ENCODE measurements around the gene PDCD2L.
"Not testable (repeated sequence)": the region's sequence is repeated elsewhere in the genome, so short reads cannot be mapped to it uniquely, and the experiment has no call there.

PDCD2L gene

DNA sequence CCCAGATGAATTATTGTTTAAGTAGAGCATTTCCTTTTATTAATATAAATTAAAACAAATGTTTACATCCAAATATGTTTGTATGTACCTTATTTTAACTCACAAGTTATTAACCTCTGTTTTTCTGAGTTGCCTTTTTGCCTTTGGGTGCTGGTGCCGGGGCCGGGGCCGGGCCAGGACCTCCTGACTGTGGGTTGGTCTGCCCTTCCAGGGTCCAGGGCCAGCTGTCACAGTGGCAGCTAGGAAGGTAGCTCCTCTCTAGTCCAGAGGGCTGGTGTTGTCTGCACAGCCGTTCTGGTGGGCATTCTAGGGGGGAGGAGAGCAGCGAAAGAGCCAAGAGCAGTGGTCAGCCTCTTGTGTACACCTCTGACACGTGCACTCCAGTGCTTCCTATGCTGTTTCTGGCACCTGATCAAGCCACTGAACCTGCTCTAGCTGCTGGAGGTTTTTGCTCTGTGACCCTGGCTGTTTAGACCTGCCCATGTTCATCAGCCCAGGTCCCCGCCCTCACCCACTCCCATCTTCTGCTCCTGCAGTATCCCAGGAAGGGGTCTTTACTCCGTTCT is 22.0 kb downstream of the PDCD2L start:
- DNase-seq, result no peak

DNA sequence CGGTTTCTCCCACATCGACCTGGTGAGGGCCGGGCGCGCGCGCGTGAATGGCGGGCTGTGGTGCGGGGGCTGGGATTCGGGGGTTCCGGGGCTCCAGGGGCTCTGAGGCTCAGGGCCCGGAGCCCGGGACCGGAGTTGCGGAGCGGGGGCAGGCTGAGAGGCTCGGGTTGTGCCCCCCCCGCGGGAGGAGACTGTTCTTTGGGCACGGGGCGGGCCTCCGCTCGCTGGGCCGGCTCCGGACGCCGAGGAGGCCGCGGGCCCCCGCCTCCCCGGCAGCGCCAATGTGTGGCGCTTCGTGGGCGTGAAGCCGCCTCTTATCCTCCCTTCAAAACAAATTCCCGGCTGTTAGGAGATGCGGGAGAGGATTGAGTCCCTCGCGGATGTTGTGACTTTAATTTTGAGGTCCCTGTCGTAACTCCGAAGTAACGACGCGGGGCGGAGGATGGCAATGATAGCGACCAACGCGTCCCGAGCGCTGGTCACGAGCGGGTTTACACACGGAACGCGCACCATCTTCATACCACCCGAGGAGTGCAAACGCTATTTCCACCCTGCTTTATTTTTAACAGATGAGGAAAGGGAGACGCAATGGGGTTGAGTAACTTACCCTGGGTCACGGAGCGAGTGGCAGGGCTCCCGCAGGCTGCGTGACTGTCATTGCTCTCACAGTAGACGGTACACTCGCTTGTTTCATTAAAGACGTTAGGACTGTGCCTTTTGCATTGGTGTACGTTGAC is 24.5 kb downstream of the PDCD2L start:
- DNase-seq, result no peak

DNA sequence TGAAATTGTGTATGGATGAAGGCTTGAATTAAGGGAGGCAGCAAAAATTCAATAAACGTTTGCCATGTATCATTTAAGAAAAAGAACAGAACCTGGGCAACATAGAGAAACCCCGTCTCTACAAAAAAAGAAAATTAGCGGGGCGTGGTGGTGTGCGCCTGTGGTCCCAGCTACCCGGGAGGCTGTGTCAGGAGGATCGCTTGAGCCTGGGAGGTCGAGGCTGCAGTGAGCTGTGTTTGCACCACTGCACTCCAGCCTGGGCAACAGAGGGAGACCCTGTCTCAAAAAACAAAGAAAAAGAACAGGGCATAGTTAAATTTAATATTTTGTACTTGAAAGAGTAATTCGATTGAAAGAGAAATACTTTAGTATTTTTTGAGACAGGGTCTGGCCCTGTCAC is 25.4 kb downstream of the PDCD2L start:
- DNase-seq, result no peak

DNA sequence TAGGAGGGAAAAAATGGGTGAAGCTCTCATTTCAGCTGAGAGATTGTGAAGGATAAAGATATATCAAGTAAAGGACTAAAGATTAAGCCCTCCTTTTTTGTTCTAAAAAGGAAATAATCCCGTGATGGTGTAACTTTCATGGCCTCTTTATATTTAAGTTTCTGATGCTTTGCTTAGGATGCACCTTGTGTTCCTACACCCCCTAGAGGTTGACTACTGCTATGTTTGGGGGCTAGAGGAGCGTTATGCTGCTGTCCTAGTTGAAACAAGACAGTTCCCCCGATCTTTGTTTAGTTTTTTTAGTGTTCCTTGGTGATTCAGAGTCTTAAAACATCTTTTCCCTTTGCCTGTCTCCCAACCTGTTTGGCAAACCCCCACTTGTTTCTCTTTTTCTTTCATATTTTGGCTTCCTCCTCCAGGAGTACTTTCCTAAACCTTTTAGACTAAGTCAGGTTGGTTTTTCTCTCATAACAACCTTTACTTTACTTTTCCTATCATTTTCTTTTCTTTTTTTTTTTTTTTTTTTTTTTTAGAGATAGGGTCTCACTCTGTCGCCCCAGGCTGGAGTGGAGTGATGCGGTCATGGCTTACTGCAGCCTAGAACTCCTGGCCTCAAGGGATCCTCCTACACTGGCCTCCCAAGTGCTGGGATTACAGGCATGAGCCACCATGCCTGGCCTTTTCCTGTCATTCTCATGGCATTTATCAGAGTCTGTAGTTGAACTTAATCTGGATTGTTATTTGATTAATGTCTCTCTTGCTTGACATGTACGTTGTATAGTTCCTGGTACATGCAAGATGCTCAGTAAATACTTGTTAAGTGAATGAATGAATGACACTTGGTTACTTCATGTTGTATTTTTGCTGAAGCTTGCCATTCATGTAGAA is 26.8 kb downstream of the PDCD2L start:
- DNase-seq, result peak; percentile 11

DNA sequence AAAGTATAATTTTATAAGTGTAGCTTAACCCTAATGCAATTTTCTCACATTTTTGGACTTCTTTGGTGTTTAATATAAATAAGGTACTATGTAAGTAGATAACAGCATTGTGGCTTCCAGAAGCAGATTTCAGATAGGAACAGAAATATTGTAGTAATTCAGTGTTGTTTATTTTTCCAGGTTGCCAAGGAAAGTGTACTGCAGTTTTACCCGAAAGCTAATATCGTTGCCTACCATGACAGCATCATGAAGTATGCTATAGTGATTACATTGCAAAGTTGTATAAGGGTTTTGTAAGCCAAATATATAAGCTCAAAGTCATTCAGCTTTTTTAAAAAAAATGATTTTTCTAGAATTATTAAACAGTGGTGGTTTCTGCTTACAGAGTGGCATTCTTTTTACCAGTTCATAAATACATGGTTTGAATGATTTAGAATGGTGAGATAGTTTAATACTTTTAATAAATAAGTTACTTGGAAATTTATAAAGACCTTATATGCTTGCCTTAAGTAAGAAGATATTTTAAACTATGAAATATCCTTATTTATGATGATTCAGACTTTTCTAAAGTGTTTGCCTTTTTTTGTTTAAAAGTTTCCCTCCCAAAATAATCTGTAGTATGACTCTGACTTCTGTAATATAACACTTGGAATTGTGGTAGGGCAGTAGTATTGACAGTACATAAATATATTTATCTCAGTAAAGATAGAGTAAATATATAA is 27.6 kb downstream of the PDCD2L start:
- no peak for DNase-seq

DNA sequence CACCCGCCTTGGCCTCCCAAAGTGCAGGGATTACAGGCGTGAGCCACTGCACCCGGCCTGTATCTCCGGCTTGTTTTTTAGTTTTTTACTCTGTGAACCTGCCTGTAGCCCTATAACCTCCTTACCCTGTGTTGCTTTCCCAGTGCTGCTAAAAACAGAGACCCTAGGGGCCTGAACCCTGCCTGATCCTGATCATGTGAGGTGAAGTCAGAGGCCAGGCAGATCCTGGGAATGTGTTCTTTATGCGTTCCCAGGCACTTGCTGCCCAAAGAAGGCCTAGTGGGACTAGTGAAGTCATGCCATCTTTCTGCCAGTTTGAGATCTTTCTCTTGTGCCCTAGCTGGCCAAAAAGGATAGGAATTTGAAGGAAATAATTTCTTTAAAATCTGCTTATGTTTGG is 28.6 kb downstream of the PDCD2L start:
- no peak for DNase-seq

DNA sequence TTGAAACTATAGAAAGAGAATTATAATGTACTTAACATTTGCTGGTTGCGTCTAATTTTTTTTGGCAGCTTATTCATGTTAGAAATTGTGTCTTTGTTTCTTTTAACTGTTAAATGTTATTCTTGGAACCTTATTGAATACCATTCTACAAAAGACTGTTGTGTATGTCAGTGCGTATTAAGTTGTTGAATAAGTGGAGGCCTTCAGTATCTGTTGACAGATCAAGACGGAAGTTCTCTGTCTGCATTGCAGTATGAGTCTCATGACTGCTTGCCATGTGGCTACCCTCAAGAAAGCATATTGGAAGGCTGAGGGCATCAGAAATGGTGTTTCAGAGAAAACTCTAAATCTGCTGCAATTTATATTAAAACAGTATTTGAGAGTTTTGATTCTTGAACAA is 32.5 kb downstream of the PDCD2L start:
- no peak for DNase-seq

DNA sequence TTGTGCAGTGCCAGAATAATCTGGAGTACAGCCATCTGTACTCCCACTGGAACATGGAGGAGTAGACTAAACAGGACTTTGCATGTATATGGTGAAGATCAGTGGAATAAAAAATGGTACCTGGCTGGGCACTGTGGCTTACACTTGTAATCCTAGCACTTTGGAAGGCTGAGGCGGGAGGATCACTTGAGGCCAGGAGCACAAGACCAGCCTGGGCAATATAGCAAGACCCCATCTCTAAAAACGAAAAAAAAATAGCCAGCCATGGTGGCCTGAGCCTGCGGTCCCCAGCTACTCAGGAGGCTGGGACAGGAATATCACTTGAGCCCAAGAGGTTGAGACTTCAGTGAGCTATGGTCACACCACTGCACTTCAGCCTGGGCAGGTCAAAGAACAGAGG is 44.0 kb downstream of the PDCD2L start:
- DNase-seq, result no peak

DNA sequence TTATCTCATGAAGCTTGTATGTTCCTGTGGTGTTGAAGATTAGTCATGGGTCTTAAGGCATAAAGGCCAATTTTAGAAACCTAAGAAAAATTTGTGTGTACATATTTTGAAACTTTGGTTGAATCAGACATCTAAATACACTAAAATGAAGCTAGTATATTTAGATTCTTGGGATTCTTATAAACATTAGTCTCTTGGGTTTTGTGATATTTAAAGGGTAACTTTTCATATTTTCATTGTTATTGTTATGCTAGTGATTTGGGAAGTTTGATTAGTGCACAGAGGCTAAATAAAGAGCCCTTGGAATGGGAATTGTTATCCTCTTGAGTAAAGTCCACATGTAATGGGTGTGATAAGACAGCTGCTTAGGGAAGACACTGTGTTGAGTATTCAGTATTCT is 48.5 kb downstream of the PDCD2L start:
- DNase-seq, result no peak

DNA sequence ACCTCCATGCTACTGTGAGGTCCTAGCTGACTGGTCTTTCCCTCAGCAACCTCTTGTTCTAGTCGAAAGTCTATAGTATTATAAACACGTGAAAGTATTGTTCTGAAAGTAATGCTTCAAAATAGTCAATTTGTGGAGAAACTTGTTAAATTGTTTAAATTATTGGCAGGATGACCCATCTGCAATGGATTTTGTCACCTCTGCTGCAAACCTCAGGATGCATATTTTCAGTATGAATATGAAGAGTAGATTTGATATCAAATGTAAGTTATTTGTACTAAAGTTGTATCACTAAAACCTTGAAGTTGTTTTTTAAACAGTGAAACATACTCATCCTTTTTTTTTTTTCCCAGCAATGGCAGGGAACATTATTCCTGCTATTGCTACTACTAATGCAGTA is 49.9 kb downstream of the PDCD2L start:
- no peak for DNase-seq

DNA sequence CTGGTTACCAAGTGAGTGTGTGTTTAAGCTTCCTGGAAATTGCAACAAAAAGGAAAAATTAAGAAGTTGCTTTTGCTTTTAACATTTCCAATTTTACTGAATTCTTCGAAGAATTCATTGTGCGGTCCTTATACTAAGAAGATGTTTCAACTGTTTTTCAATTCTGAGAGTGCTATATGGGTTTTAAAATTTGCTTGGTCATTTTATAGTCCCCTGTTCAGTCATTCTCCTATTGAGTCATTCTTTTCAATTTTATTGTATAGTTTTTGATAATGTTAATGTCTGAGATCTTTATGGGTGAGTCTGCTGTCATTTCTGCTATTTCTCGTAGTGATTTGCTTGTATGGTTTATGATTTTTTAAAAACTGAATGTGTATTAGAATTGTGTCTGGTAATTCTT is 50.5 kb downstream of the PDCD2L start:
- DNase-seq, result no peak

DNA sequence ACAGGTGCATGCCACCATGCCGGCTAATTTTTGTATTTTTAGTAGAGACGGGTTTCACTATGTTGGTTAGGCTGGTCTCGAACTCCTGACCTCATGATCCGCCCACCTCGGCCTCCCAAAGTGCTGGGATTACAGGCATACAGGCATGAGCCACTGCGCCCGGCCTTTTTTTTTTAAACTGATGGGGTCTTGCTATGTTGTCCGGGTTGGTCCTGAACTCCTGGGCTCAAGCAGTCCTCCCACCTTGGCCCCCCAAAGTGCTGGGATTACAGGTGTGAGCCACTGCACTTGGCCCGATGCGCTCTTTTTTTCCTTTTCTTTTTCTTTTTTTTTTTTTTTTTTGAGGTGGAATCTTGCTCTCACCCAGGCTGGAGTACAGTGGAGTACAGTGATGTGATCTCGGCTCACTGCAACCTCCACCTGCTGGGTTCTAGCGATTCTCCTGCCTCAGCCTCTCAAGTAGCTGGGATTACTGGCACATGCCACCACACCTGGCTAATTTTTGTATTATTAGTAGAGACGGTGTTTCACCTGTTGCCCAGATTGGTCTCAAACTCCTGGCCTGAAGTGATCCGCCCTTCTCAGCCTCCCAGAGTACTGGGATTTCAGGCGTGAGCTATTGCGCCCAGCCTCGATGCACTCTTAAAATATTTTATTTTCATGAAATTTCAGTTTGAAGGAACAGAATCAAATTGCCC is 51.7 kb downstream of the PDCD2L start:
- not testable (repeated sequence) for DNase-seq

DNA sequence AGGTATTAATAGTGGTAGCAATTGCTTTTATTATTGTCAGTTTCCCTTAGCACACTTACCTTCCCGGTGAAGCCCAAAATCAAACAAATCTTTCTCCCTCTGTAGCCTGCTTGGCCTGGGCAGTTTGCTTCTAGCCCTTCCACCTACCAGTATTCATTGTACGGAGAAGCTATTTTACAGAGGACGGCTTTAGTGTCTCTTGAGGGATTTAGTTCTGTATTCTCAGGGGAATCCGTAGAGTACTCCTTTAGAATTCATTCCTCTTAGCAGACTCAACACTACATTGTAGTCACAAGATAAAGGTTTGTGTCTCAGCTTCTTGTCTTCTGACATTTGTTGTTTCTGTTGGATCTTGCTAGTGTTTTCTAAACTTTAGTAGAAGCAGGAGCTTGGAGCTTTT is 53.2 kb downstream of the PDCD2L start:
- no peak for DNase-seq

DNA sequence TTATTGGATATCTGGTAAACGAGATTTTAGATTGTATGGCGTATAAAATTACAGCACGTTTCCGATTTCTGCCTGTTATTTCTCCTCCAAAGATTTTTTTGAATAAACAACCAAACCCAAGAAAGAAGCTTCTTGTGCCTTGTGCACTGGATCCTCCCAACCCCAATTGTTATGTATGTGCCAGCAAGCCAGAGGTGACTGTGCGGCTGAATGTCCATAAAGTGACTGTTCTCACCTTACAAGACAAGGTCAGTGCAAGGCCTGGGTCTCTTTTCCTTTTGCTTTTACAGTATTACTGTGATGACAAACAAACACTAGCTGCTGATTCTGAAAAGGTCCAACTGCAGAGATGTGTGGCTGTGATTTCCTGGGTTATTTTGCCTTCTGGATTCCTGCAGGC is 54.5 kb downstream of the PDCD2L start:
- DNase-seq, result no peak

DNA sequence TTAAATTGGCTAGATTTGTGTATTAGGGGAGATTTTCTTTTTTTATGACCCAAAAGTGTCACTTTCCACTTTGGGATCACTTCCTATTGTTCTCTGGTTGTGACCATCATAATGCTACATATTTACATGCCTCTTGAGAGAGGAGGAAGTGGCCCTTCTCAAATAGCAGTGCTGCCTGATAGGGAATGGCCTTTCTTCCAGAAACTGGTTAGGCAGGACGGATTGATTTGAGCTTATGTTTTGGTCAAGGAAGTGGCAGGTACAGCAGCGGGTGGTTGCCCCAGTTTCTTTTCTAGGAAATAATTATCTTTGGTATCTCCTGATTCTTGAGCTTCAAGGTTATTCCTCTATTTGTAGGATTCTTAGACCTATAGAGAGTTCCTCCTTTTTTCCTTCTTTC is 55.4 kb downstream of the PDCD2L start:
- DNase-seq, result no peak

DNA sequence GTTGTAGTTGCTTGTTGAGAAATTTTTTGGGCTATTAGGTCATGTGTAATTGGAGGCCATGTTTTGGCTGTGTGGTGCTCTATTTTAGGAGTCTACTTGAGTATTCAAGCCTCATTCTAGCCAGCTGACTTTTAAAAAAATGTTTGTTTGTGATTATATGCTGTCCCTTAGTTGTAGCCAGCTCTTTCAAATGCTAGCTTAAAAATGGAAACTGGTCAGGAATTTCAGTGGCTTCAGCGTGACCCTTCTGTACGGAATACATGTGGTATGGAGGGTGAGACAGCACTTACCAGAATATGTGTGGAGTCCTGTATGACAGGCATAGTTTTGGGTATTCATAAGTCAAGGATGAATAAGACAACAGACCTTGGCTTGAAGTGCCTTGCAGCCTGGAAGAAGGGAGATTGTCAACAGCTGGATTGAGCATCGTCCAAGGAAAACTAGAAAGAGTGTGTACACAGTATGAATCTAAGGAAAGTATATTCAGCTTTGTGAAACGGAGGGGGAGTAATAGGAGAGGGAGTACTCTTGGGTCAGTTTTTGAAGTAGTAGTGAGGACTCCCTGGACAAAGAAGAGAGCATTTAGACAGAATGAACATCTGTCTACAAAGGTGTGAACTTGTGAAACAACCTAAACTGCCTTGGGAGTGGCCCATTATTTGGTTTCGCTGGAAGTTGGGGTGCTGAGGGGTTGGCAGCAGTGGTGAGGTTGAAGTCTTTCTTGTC is 57.3 kb downstream of the PDCD2L start:
- no peak for DNase-seq

DNA sequence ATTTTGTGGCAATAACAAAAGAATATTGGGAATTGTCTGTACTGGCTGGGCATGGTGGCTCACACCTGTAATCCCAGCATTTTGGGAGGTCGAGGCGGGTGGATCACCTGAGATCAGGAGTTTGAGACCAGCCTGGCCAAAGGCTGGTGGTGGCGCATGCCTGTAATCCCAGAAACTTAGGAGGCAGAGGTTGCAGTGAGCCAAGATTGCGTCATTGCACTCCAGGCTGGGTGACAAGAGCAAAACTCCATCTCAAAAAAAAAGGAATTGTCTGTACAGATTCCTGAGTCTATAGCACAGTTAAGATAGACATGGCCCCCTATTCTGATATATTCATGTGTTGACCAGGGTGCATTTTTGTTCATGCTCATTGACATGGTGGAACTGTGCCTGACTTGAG is 60.6 kb downstream of the PDCD2L start:
- DNase-seq, result not testable (repeated sequence)

DNA sequence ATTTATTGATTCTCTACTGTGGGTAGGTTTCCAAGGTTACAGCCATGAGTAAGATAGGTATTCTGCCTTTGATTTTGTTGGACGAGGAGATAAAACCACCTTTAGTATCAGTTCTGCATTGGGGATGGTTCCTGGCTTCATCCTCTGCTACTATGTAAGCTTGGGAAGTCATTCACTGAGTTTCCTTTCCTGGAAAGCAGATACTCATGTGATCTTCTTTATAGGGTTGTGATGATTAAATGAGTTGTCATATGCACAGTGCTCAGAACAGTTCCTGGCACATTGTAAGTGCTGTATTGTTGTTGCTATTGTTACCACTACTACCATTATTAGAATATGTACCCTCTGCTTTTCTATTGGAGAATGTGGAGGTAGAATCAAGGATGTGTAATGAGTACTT is 64.2 kb downstream of the PDCD2L start:
- no peak for DNase-seq

DNA sequence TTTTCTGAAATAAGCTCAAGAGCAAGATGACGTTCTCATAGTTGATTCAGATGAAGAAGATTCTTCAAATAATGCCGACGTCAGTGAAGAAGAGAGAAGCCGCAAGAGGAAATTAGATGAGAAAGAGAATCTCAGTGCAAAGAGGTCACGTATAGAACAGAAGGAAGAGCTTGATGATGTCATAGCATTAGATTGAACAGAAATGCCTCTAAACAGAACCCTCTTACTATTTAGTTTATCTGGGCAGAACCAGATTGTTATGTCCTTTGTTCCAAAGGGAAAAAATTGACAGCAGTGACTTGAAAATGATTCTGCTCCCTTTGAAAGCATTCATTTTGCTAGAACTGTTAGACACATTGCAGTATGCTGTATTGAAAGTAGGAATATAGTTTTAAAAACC is 64.8 kb downstream of the PDCD2L start:
- DNase-seq, result not testable (repeated sequence)

DNA sequence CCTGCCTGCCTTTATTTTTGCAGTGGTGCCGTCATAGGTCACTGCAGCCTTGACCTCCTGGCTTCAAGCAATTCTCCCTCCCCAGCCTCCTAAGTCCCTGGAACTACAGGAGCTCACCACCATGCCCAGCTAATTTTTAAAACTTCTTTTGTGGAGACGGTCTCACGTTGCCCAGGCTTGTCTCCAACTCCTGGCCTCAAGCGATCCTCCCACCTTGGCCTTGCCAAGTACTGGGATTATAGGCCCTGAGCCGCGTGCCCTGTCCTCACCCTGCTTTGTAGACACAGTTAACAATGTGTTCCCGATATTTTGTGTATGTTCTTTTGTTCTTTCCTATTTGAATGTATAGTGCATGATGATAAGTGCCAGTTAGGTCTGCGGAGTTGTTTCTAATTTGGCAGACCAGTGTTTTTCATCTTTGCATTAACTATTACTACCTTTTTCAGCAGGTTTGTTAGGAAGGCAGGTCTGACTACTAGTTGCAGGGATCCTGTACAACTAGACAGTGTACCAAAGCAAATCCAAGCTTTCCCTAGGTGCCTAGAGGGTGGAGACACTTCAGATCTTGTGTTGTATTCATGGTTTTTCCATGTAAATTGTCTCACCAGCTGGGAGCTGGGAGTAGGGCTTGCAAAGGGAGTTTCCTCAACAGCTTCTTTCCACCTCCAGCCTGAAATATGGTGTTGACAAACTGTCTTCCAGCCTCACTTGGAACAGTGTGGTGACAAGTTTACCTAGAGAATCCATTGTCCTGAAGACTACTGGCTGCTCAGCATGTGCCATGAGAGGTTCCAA is 67.9 kb downstream of the PDCD2L start:
- no peak for DNase-seq

All from NCI-H524 treated with DMSO at 0.1 percent for 48 hours (cell line).